PC-9 (cell line): ENCODE results near the gene MLYCD. TPM values are rescaled to one million over a fixed set of nuclear protein-coding genes. Genes with fewer than 3 reads are reported as not detected.

Experiments used
- BruUV-seq: library from RNA; stranded (reverse); fragments of 400-500 nt; replicated peaks from 2 replicates; lab custom pipeline; 2021; lab: Mats Ljungman, UMichigan
- CTCF ChIA-PET: fragments of 300-600 bp; sonication (Branson Sonifier 250); formaldehyde crosslinking; loops from one replicate; lab custom pipeline; 2022; ENCODE audit warnings: antibody characterized with exemption; lab: Charles Lee
- POLR2A ChIA-PET: fragments of 300-600 bp; sonication (Branson Sonifier 250); formaldehyde crosslinking; loops from one replicate; lab custom pipeline; 2022; ENCODE audit warnings: antibody characterized with exemption; ENCODE audit not compliant: unreplicated experiment; lab: Charles Lee
- DNase-seq, 2 experiments: peaks; one replicate each; pipeline versions ENCODE4 v3.0.0 to v3.0.0-alpha.2; 2015 to 2022; ENCODE audit warnings: mixed read lengths in 1 of 2
- H2AFZ ChIP-seq: fragments of 200-600 bp; sonication (generic); 2 replicates; pipeline ENCODE4 v1.8.1; 2017; ENCODE audit warnings: antibody characterized with exemption
- H3F3A ChIP-seq: fragments of 200-600 bp; sonication (generic); 2 replicates; pipeline ENCODE4 v1.8.1; 2017; ENCODE audit warnings: antibody characterized with exemption, mild to moderate bottlenecking, low read depth; ENCODE audit not compliant: insufficient read depth
- H3K27ac ChIP-seq: fragments of 200-600 bp; sonication (generic); 2 replicates; pipeline ENCODE4 v1.6.1; 2016; ENCODE audit warnings: mixed run types
- H3K27me3 ChIP-seq: fragments of 200-600 bp; sonication (generic); 2 replicates; pipeline ENCODE4 v1.6.1; 2016; ENCODE audit warnings: low read depth, mixed run types; ENCODE audit not compliant: insufficient read depth
- H3K36me3 ChIP-seq: fragments of 200-600 bp; sonication (generic); 2 replicates; pipeline ENCODE4 v1.6.1; 2016; ENCODE audit warnings: low read depth, mixed run types
- H3K4me1 ChIP-seq: fragments of 200-600 bp; sonication (generic); replicated peaks from 2 replicates; pipeline ENCODE4 v1.6.1; 2016; ENCODE audit warnings: mixed run types; ENCODE audit not compliant: insufficient read depth
- H3K4me2 ChIP-seq: fragments of 200-600 bp; sonication (generic); 2 replicates; pipeline ENCODE4 v1.6.1; 2017; ENCODE audit warnings: mixed run types
- H3K4me3 ChIP-seq: fragments of 200-600 bp; sonication (generic); 2 replicates; pipeline ENCODE4 v1.6.1; 2016; ENCODE audit warnings: mixed run types
- H3K79me2 ChIP-seq: fragments of 200-600 bp; sonication (generic); 2 replicates; pipeline ENCODE4 v1.6.1; 2017; ENCODE audit warnings: low read depth, mixed run types
- H3K9me2 ChIP-seq: fragments of 200-600 bp; sonication (generic); 2 replicates; pipeline ENCODE4 v1.8.1; 2017; ENCODE audit warnings: mild to moderate bottlenecking; ENCODE audit not compliant: insufficient read depth
- H3K9me3 ChIP-seq: fragments of 200-600 bp; sonication (generic); 2 replicates; pipeline ENCODE4 v1.8.1; 2016; ENCODE audit warnings: low read depth; ENCODE audit not compliant: insufficient read depth
- H4K20me1 ChIP-seq: fragments of 200-600 bp; sonication (generic); 2 replicates; pipeline ENCODE4 v1.8.1; 2017; ENCODE audit not compliant: insufficient read depth
- CTCF ChIP-seq: fragments of 200-600 bp; sonication (generic); conservative IDR thresholded peaks from 2 replicates; pipeline ENCODE4 v1.6.1; 2017; ENCODE audit warnings: mixed run types, antibody characterized with exemption, mild to moderate bottlenecking, moderate library complexity
- EZH2 ChIP-seq: fragments of 200-600 bp; sonication (generic); IDR thresholded peaks from 2 replicates; pipeline ENCODE4 v1.8.0; 2017; ENCODE audit warnings: antibody characterized with exemption, low read depth
- intact Hi-C: fragments of 100-400 bp; cut with micrococcal nuclease; formaldehyde crosslinking; loops from one replicate; pipeline ENCODE4 v1.10.0; 2022; ENCODE audit not compliant: unreplicated experiment
- total RNA-seq: library from RNA; stranded (reverse); gene quantifications from 2 replicates; pipeline ENCODE4 v1.2.3, GENCODE V29; 2021

Gene MLYCD
- total RNA-seq, 1 experiment from 2014 or later, result 4.7 TPM

DNA sequence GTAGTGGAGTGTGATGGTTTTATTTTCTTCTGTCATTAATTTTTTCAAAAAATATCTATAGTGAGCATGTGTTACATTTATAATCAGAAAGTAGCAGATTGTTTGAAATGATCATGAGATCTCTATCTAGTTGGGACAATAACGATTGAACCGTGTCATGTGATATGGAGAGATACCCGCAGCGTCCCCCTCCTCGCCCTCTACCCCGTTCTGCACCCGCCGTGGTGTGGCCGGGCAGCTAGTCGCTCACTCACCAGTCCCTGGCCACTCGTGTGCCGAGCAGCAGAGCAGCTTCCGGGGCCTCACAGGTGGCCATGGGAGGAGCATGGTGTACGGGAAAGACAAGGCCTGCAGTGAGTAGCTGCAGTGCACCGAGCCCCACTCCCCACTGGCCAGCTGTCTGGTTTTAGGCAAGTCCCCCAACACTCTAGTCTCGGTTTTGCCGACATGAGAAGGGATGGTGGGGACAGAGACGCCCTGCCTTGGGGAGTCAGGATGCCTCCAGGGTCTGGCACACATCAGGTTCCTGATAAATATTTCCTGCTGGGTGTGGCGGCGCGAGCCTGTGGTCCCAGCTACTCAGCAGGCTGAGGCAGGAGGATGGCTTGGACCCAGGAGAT, 15.3 kb downstream of the MLYCD start:
- intact Hi-C loops, result no loop called here
- POLR2A ChIA-PET, result interaction anchor here (0.7 kb wide), 1 partner anchor 66 kb away, joined by 5 read pairs; no protein-coding TSS in a partner anchor
- no peak overlapping the region for H3K27ac ChIP-seq
- no peaks in the 10 kb centered on the region for H3K79me2 ChIP-seq
- H3K4me3 ChIP-seq, result no peak overlapping the region
- CTCF ChIA-PET, result no interaction called here
- H3K9me3 ChIP-seq, result no peaks in the 10 kb centered on the region
- no peaks in the 10 kb centered on the region for H3K4me1 ChIP-seq
- no peaks in the 10 kb centered on the region for H4K20me1 ChIP-seq
- DNase-seq, result no peak
- no peak overlapping the region for H2AFZ ChIP-seq
- H3F3A ChIP-seq, result no peaks in the 10 kb centered on the region
- no peaks in the 10 kb centered on the region for H3K36me3 ChIP-seq
- BruUV-seq, result no TSS peak
- no peaks in the 10 kb centered on the region for H3K9me2 ChIP-seq
- H3K4me2 ChIP-seq, result no peak overlapping the region
- no peaks in the 10 kb centered on the region for H3K27me3 ChIP-seq
- TF ChIP-seq EZH2, result no peak
- no peak for TF ChIP-seq CTCF

DNA sequence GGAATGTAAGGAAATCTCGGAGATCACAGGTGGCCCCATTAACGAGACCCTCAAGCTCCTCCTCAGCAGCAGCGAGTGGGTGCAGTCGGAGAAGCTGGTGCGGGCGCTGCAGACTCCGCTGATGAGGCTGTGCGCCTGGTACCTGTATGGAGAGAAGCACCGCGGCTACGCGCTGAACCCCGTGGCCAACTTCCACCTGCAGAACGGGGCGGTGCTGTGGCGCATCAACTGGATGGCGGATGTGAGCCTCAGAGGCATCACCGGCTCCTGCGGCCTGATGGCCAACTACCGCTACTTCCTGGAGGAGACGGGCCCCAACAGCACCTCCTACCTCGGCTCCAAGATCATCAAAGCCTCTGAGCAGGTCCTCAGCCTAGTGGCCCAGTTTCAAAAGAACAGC, 16.2 kb downstream of the MLYCD start:
- Histone ChIP-seq H2AFZ (no peak overlapping the region), H3F3A (no peaks in the 10 kb centered on the region), H3K9me2 (no peaks in the 10 kb centered on the region), H3K36me3 (no peaks in the 10 kb centered on the region), H3K27ac (no peak overlapping the region), H4K20me1 (no peaks in the 10 kb centered on the region), H3K27me3 (no peaks in the 10 kb centered on the region), H3K79me2 (no peaks in the 10 kb centered on the region), H3K4me2 (no peak overlapping the region), H3K4me3 (no peak overlapping the region), H3K9me3 (no peaks in the 10 kb centered on the region), H3K4me1 (no peaks in the 10 kb centered on the region)
- TF ChIP-seq EZH2 (no peak), CTCF (no peak)
- CTCF ChIA-PET, result no interaction called here
- no peak for DNase-seq
- no TSS peak for BruUV-seq
- POLR2A ChIA-PET, result no interaction called here
- intact Hi-C loops, result no loop called here

- Histone ChIP-seq H4K20me1 (no peaks in the 10 kb centered on the region), H3K79me2 (no peaks in the 10 kb centered on the region)
These were observed 16.6 kb downstream of the MLYCD start for GRCh38 chr16:83915491-83915890.

More at GRCh38 chr16:83915491-83915890, 16.6 kb downstream of the MLYCD start:
- no peak overlapping the region for H2AFZ ChIP-seq
- no peaks in the 10 kb centered on the region for H3K4me1 ChIP-seq
- H3K4me3 ChIP-seq, result no peak overlapping the region
- intact Hi-C loops, result no loop called here
- H3K27ac ChIP-seq, result no peak overlapping the region
- no peak for DNase-seq
- no peaks in the 10 kb centered on the region for H3F3A ChIP-seq
- no TSS peak for BruUV-seq
- H3K36me3 ChIP-seq, result no peaks in the 10 kb centered on the region
- no peaks in the 10 kb centered on the region for H3K27me3 ChIP-seq
- TF ChIP-seq EZH2, result no peak
- TF ChIP-seq CTCF, result no peak
- no peak overlapping the region for H3K4me2 ChIP-seq
- ChIA-PET POLR2A (no interaction called here), CTCF (no interaction called here)
- H3K9me2 ChIP-seq, result no peaks in the 10 kb centered on the region
- H3K9me3 ChIP-seq, result no peaks in the 10 kb centered on the region
